Peyer's patch (tissue), 4 donors: ENCODE results near the gene STEAP2. TPM values are rescaled to one million over a fixed set of nuclear protein-coding genes. Genes with fewer than 3 reads are reported as not detected.

Source experiments
- DNase-seq, 3 donors: peaks; one replicate each; pipeline ENCODE4 v3.0.0-alpha.2; 2017 to 2019
- H3K27ac ChIP-seq, 4 donors: fragments of 200-600 bp; sonication (generic); one replicate each; pipeline ENCODE4 v1.5.1; 2016 to 2019
- H3K27me3 ChIP-seq, 2 donors: fragments of 200-600 bp; sonication (generic); one replicate each; pipeline ENCODE4 v1.5.1; 2019
- H3K36me3 ChIP-seq, 3 donors: fragments of 200-600 bp; sonication (generic); one replicate each; pipeline ENCODE4 v1.5.1; 2016 to 2019
- H3K4me1 ChIP-seq, 4 donors: fragments of 200-600 bp; sonication (generic); one replicate each; pipeline ENCODE4 v1.5.1; 2016 to 2019
- H3K4me3 ChIP-seq, 4 donors: fragments of 200-600 bp; sonication (generic); 1 replicate in 3 of 4; 2 replicates in 1 of 4; pipeline ENCODE4 v1.5.1; 2016 to 2019; ENCODE audit warnings: mild to moderate bottlenecking in 1 of 4
- H3K9me3 ChIP-seq, 4 donors: fragments of 200-600 bp; sonication (generic); one replicate each; pipeline ENCODE4 v1.5.1; 2016 to 2019; ENCODE audit warnings: mild to moderate bottlenecking in 1 of 4
- CTCF ChIP-seq, 6 experiments: fragments of 450-650 bp in 4 of 6; fragments of 200-600 bp in 2 of 6; sonication (generic) in 1 of 6; IDR thresholded peaks; one replicate each; pipeline ENCODE4 v1.5.1; 2017 to 2019; ENCODE audit warnings: antibody characterized with exemption in 6 of 6, mild to moderate bottlenecking in 3 of 6, moderate library complexity in 1 of 6
- POLR2A ChIP-seq, 2 donors: fragments of 450-650 bp; IDR thresholded peaks; one replicate each; pipeline ENCODE4 v1.5.1; 2017; ENCODE audit warnings: antibody characterized with exemption in 2 of 2, mild to moderate bottlenecking in 2 of 2, moderate library complexity in 2 of 2
- total RNA-seq, 4 donors: library from RNA; depleted of rRNA; stranded (reverse); fragments of >200 nt; gene quantifications; one replicate each; pipeline ENCODE4 v1.1.0, GENCODE V29; 2016

STEAP2 gene
- total RNA-seq, result 10 to 100 TPM in 3 of 4 donors, 1 to 10 TPM in 1; 8.3 to 22.4 (median 17.4) TPM

GRCh38 chr7:90211391-90212148, at the start of gene STEAP2:
Gene STEAP2, plus strand, starts transcription at chr7:90211740. Its CDS starts 13,343 bp downstream, at chr7:90225083.
- Histone ChIP-seq H3K4me3 (peak within 1 kb of the TSS; percentile 31 to 75 (median 62)), H3K27me3 (no peaks in the 10 kb centered on the region), H3K9me3 (no peaks in the 10 kb centered on the region), H3K27ac (peak within 1 kb of the TSS; percentile 65 to 86 (median 80)), H3K36me3 (no peaks in the 10 kb centered on the region), H3K4me1 (no peaks in the 10 kb centered on the region)
- TF ChIP-seq POLR2A (IDR thresholded peaks at IDR 0.05) (peak; percentile 64 to 77), CTCF (IDR thresholded peaks at IDR 0.05) (peak; percentile 13 to 86 (median 62))
- peak; percentile 27 to 93 (median 89) for DNase-seq

- Histone ChIP-seq H3K4me1 (no peaks in the 10 kb centered on the region), H3K9me3 (no peaks in the 10 kb centered on the region), H3K4me3 (no peak overlapping the region), H3K27me3 (no peaks in the 10 kb centered on the region), H3K36me3 (no peaks in the 10 kb centered on the region), H3K27ac (no peak overlapping the region)
- TF ChIP-seq POLR2A (IDR thresholded peaks at IDR 0.05), result no peak
- TF ChIP-seq CTCF (IDR thresholded peaks at IDR 0.05), result no peak
- no peak for DNase-seq
Observed at GRCh38 chr7:90163534-90163933, 48.0 kb upstream of the STEAP2 start.

- Histone ChIP-seq H3K9me3 (no peaks in the 10 kb centered on the region), H3K4me1 (no peaks in the 10 kb centered on the region), H3K27ac (no peak overlapping the region), H3K4me3 (no peak overlapping the region), H3K27me3 (no peaks in the 10 kb centered on the region), H3K36me3 (no peaks in the 10 kb centered on the region)
- no peak for DNase-seq
- TF ChIP-seq CTCF (IDR thresholded peaks at IDR 0.05) (peak in 3 of 6 experiments; percentile 14 to 29 (median 25)), POLR2A (IDR thresholded peaks at IDR 0.05) (no peak)
Observed at GRCh38 chr7:90165724-90166123, 45.8 kb upstream of the STEAP2 start.

- Histone ChIP-seq H3K4me1 (no peaks in the 10 kb centered on the region), H3K4me3 (no peak overlapping the region), H3K27me3 (no peaks in the 10 kb centered on the region), H3K36me3 (no peaks in the 10 kb centered on the region), H3K27ac (no peak overlapping the region), H3K9me3 (no peaks in the 10 kb centered on the region)
- TF ChIP-seq POLR2A (IDR thresholded peaks at IDR 0.05) (no peak), CTCF (IDR thresholded peaks at IDR 0.05) (no peak)
- DNase-seq, result no peak
Observed at GRCh38 chr7:90166153-90166552, 45.4 kb upstream of the STEAP2 start.

GRCh38 chr7:90167361-90167760, 44.2 kb upstream of the STEAP2 start:
- no peaks in the 10 kb centered on the region for H3K27me3 ChIP-seq
- H3K27ac ChIP-seq, result no peak overlapping the region
- H3K36me3 ChIP-seq, result no peaks in the 10 kb centered on the region
- DNase-seq, result no peak
- H3K9me3 ChIP-seq, result no peaks in the 10 kb centered on the region
- TF ChIP-seq POLR2A (IDR thresholded peaks at IDR 0.05), result no peak
- TF ChIP-seq CTCF (IDR thresholded peaks at IDR 0.05), result no peak
- no peaks in the 10 kb centered on the region for H3K4me1 ChIP-seq
- H3K4me3 ChIP-seq, result no peak overlapping the region
